A673 (cell line): ENCODE measurements around the gene SH3RF2. TPM values are rescaled to one million over a fixed set of nuclear protein-coding genes. Genes with fewer than 3 reads are reported as not detected.

Experiments
- BruUV-seq: library from RNA; stranded (reverse); fragments of 400-500 nt; replicated peaks from 2 replicates; lab custom pipeline; 2021; lab: Mats Ljungman, UMichigan
- CTCF ChIA-PET: fragments of 300-600 bp; sonication (Branson Sonifier 250); formaldehyde crosslinking; loops from one replicate; lab custom pipeline; 2022; ENCODE audit warnings: antibody characterized with exemption; lab: Charles Lee
- POLR2A ChIA-PET: fragments of 300-600 bp; sonication (Branson Sonifier 250); formaldehyde crosslinking; loops from one replicate; lab custom pipeline; 2022; ENCODE audit warnings: antibody characterized with exemption; ENCODE audit not compliant: low non-redundant PET; lab: Charles Lee
- DNase-seq: peaks from one replicate; pipeline ENCODE4 v3.0.0-alpha.2; 2015; ENCODE audit warnings: low spot score
- H3K27ac ChIP-seq: fragments of 200-600 bp; sonication (generic); 2 replicates; pipeline ENCODE4 v1.5.1; 2016; ENCODE audit warnings: mixed run types, low read depth, mild to moderate bottlenecking, mixed read lengths, antibody characterized with exemption, low read length; ENCODE audit not compliant: poor library complexity, severe bottlenecking
- H3K27me3 ChIP-seq: fragments of 200-600 bp; sonication (generic); replicated peaks from 2 replicates; pipeline ENCODE4 v1.6.1; 2017; ENCODE audit warnings: mixed run types, low read depth, mild to moderate bottlenecking, mixed read lengths, antibody characterized with exemption, low read length; ENCODE audit not compliant: insufficient read depth, poor library complexity
- H3K36me3 ChIP-seq: fragments of 200-600 bp; sonication (generic); 2 replicates; pipeline ENCODE4 v1.6.1; 2016; ENCODE audit warnings: mixed run types, mild to moderate bottlenecking, mixed read lengths, antibody characterized with exemption, low read length; ENCODE audit not compliant: insufficient read depth, poor library complexity, severe bottlenecking
- H3K4me1 ChIP-seq: fragments of 200-600 bp; sonication (generic); 2 replicates; pipeline ENCODE4 v1.6.1; 2017; ENCODE audit warnings: mixed run types, mild to moderate bottlenecking, mixed read lengths, antibody characterized with exemption, low read length; ENCODE audit not compliant: insufficient read depth, poor library complexity, severe bottlenecking
- H3K4me3 ChIP-seq: fragments of 200-600 bp; sonication (generic); 2 replicates; pipeline ENCODE4 v1.5.1; 2016; ENCODE audit warnings: low read depth, mixed run types, mild to moderate bottlenecking, mixed read lengths, low read length; ENCODE audit not compliant: poor library complexity, severe bottlenecking
- H3K9me3 ChIP-seq: fragments of 200-600 bp; sonication (generic); 2 replicates; pipeline ENCODE4 v1.6.1; 2016; ENCODE audit warnings: mixed run types, low read depth, mild to moderate bottlenecking, mixed read lengths, antibody characterized with exemption, low read length; ENCODE audit not compliant: poor library complexity, severe bottlenecking
- CTCF ChIP-seq: fragments of 300-800, 200-600 bp; sonication (generic); conservative IDR thresholded peaks from 2 replicates; pipeline ENCODE4 v1.5.1; 2017; ENCODE audit warnings: low read depth, mild to moderate bottlenecking, antibody characterized with exemption, low read length, moderate library complexity, mixed read lengths
- EZH2 ChIP-seq: fragments of 200-600 bp; sonication (generic); IDR thresholded peaks from 2 replicates; pipeline ENCODE4 v1.6.1; 2017; ENCODE audit warnings: borderline replicate concordance, low read depth, mild to moderate bottlenecking, mixed read lengths, antibody characterized with exemption, low read length; ENCODE audit not compliant: poor library complexity, severe bottlenecking
- intact Hi-C: fragments of 100-400 bp; cut with micrococcal nuclease; formaldehyde crosslinking; loops from one replicate; pipeline ENCODE4 v1.10.0; 2022; ENCODE audit not compliant: unreplicated experiment
- total RNA-seq: library from RNA; stranded (reverse); gene quantifications from 2 replicates; pipeline ENCODE4 v1.2.3, GENCODE V29; 2021

SH3RF2 gene
- total RNA-seq, 1 experiment from 2014 or later = 21.1 TPM

DNA sequence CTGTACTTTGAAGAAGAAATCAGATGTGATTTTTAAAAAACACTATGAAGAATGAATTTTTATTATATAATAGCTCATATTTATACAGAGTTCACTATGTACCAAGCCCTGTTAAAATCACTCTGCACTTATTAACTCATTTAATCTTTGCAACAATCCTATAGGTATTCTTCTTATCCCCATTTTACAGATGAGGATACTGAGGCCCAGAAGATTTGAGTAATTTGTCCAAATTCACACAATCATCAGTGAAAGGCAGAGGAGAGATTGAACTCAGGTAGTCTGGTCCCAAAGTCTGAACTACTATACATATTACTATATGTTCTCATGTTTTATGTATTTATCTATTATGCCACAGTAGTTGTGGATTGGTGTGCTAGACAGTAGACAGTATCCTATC lies 152.9 kb downstream of the SH3RF2 start:
- ChIA-PET POLR2A (no interaction called here), CTCF (no interaction called here)

DNA sequence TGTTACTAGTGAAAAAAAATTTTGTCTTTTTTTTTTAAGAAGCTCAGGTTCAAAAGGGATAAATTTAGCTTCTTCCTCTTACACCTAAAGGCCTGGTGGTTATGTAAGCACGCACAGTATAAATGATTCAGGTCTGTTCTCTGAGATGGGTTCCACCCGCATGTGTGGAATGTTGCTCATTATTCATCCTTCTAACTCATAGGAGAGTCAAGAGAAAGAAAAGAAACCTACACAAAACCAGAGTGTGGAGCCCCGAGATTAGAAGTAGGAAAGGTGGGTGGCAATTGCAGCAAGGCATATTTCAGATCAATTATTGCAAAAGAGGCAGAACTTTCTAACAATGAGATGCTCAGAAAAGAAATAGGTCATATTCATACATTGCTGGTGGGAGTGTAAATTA lies 155.5 kb downstream of the SH3RF2 start:
- no peak overlapping the region for H3K27ac ChIP-seq
- TF ChIP-seq EZH2 = no peak
- TF ChIP-seq CTCF = no peak
- ChIA-PET CTCF (no interaction called here), POLR2A (no interaction called here)
- H3K36me3 ChIP-seq = no peaks in the 10 kb centered on the region
- DNase-seq = no peak
- no peaks in the 10 kb centered on the region for H3K4me1 ChIP-seq
- H3K9me3 ChIP-seq = no peaks in the 10 kb centered on the region
- H3K27me3 ChIP-seq = no peaks in the 10 kb centered on the region
- no TSS peak for BruUV-seq
- intact Hi-C loops = no loop called here
- no peak overlapping the region for H3K4me3 ChIP-seq

More for the DNA sequence above, 152.9 kb downstream of the SH3RF2 start:
- no TSS peak for BruUV-seq
- Histone ChIP-seq H3K27me3 (no peaks in the 10 kb centered on the region), H3K27ac (no peak overlapping the region), H3K4me3 (no peak overlapping the region), H3K4me1 (no peaks in the 10 kb centered on the region), H3K9me3 (no peaks in the 10 kb centered on the region), H3K36me3 (no peaks in the 10 kb centered on the region)
- no peak for DNase-seq
- intact Hi-C loops = no loop called here
- TF ChIP-seq CTCF = no peak
- no peak for TF ChIP-seq EZH2

- H3K36me3 ChIP-seq = no peaks in the 10 kb centered on the region
- CTCF ChIA-PET = no interaction called here
- H3K9me3 ChIP-seq = no peaks in the 10 kb centered on the region
- H3K27ac ChIP-seq = no peak overlapping the region
- H3K4me3 ChIP-seq = no peak overlapping the region
- TF ChIP-seq CTCF = no peak
- no peak for TF ChIP-seq EZH2
- H3K27me3 ChIP-seq = no peaks in the 10 kb centered on the region
- no TSS peak for BruUV-seq
- DNase-seq = no peak
- intact Hi-C loops = no loop called here
- POLR2A ChIA-PET = no interaction called here
- H3K4me1 ChIP-seq = no peaks in the 10 kb centered on the region
Observed at GRCh38 chr5:146098047-146098446, 161.7 kb downstream of the SH3RF2 start.
